NCI-H2171 (cell line): Measurements from ENCODE around the gene RAD23A.
A peak's percentile ranks its signal among the peaks of the same experiment; 100 is the strongest.
"Not testable (repeated sequence)": the region's sequence is repeated elsewhere in the genome, so short reads cannot be mapped to it uniquely, and the experiment has no call there.

Experiments
- DNase-seq: peaks from one replicate; lab custom pipeline; 2025; lab: John Stamatoyannopoulos, UW

RAD23A gene

DNA sequence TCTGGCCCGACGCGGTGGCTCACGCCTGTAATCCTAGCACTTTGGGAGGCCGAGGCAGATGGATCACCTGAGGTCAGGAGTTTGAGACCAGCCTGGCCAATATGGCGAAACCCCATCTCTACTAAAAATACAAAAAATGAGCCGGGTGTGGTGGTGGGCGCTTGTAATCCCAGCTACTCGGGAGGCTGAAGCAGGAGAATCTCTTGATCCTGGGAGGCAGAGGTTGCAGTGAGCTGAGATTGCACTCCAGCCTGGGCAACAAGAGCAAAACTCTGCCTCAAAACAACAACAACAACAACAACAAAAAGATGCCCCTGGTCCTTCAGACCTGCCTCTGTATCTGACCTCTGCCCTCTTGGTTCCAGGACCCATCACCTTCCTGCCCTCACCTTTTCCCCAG, 9.9 kb downstream of the RAD23A start:
- not testable (repeated sequence) for DNase-seq

DNA sequence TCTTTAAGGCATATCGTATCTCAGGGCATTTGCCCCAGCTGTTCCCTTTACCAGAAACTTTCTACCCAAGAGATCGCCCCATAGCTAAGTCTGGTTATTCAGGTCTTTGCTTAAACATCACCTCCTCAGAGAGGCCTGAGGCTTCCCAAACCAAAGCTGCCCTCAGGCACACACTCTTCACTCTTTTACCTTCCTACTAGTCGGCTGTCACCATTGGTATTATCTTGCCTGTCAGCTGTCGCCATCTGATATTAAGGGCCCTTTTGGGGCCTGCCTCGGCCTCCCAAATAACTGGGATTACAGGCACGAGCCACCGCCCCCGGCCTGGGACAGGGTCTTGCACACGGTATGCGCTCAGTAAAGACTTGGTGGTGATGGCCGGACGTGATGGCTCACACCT, 10.3 kb downstream of the RAD23A start:
- no peak for DNase-seq

DNA sequence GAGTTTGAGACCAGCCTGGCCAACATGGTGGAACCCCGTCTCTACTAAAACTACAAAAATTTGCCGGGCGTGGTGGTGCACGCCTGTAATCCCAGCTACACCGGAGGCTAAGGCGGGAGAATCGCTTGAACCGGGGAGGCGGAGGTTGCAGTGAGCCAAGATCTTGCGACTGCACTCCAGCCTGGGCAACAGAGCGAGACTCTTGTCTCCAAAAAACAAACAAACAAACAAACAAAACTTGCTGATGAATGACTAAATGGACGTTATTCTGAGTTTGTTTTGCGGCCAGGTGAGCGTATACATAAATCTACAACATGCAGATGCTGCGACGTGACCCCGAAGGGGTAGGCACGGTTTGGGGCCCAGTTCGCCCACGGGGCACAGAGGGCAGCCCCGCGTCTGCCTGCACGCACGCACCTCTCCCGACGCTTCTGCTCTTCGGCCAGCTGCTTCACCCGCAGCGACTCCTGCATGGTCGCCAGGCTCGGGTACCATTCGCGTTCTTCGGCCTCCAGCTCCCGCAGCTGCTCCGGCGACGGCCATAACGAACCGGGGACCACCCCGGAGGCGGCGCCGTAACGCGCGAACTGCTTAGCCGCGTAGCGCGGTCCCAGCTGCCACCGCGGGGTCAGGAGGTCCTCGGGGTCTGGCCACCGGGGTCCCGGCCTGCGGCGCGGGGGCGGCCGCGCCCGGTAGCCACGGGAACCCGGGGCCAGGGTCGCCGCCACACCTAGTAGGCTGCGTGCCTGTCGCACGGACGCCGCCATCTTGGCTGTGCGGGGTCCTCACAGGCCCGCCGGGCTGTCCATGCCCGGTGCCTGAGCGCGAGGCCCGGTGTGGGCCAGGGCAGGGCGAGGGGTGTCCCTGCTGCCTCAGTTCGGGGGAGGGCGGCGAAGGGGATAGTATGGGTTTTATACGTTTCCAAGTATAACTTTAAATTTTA, 11.1 kb downstream of the RAD23A start, which contains the start of gene GADD45GIP1:
Gene GADD45GIP1, minus strand, starts transcription at position 778 of the 943 bp plus-strand sequence. Its CDS starts 11 bp downstream, at position 767.
- DNase-seq, result peak; percentile 81

DNA sequence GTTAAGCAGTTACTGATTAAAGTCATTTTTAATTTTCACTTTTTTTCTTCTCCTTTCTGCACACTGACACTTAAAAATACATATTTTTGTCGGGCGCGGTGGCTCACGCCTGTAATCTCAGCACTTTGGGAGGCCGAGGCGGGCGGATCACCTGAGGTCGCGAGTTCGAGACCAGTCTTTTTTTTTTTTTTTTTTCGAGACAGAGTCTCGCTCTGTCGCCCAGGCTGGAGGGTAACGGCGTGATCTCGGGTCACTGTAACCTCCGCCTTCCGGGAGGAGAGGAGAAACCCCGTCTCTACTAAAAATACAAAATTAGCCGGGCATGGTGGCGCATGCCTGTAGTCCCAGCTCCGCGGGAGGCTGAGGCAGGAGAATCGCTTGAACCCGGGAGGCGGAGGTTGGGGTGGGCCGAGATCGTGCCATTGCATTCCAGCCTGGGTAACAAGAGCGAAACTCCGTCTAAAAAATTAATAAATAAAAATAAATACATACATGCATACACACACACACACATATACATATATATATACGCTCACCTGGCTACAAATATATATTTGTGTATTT, 11.8 kb downstream of the RAD23A start:
- not testable (repeated sequence) for DNase-seq

DNA sequence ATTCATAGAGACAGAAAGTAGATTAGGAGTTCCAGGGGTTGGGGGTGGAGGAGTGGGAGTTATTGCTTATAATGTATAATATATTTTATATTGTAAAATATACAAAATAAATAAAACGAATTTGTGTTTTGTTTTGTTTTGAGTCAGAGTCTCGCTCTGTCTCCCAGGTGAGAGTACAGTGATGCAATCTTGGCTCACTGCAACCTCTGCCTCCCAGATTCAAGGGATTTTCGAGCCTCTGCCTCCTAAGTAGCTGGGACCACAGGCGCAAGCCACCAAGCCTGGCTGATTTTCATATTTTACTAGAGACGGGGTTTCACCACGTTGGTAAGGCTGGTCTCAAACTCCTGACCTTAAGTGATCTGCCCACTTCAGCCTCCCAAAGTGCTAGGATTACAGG, 13.8 kb downstream of the RAD23A start:
- no peak for DNase-seq

DNA sequence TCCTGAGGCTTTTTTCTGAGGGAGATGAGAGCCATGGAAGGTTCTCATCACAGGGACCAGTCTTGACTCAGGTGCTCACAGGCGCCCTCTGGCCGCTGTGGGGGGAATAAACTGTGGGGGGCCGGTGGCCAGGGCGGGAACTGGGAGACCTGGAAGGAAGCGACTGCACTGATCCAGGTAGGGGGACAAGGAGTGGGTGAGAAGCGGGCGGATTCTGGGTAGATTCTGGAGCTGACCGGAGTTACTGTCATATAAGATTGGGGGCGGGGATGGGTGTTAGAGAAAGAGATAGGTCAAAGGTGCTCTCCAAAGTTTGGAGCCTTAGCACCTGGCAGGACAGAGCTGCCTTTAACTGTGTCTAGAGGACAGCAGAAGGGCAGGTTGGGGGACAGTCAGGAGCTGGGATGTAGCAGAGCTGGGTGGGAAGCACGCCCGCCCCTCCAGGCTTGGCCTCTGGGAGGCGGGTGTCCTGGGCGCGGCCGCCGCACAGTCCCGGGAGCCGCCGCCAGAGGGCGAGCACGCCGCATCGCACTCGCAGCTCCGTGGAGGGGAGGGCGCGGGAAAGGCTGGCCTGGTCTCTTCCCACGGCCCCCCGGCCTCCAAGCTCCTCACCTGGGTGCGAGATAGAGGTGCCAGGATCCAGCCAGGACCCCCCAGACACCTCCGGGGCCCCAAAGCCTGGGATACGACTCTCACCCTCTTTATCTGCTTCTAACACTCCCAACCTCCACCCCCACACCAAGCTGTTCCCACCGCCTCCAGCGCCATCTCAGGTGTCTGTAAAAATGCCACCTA, 19.6 kb downstream of the RAD23A start:
- peak; percentile 70 for DNase-seq

DNA sequence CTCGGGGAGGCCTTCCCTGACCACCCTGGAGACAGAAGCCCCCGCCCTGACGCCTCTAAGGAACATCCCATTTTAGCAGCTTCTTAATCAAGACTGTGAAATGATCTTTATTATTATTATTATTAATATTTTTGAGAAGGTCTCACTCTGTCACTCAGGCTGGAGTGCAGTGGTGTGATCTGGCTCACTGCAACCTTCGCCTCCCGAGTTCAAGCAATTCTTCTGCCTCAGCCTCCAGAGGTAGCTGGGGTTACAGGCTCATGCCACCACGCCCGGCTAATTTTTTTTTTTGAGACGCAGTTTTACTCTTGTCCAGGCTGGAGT, 20.1 kb downstream of the RAD23A start:
- DNase-seq, result no peak

DNA sequence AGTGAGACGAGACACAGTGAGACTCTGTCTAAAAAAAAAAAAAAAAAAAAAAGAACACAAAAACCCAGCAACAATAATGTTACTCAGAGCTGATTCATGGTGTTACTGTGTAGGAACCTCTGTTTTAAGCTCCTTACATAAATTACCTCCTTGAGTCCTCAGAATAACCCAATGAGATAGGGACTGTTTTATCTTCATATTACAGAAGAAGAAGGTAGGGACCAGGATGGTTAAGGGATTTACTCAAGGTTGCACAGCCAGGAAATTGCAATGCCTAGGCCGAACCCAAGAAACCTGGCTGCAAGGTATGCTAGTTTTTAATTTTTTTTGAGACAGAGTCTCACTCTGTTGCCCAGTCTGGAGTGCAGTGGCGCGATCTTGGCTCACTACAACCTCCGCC, 22.2 kb downstream of the RAD23A start:
- DNase-seq, result no peak

DNA sequence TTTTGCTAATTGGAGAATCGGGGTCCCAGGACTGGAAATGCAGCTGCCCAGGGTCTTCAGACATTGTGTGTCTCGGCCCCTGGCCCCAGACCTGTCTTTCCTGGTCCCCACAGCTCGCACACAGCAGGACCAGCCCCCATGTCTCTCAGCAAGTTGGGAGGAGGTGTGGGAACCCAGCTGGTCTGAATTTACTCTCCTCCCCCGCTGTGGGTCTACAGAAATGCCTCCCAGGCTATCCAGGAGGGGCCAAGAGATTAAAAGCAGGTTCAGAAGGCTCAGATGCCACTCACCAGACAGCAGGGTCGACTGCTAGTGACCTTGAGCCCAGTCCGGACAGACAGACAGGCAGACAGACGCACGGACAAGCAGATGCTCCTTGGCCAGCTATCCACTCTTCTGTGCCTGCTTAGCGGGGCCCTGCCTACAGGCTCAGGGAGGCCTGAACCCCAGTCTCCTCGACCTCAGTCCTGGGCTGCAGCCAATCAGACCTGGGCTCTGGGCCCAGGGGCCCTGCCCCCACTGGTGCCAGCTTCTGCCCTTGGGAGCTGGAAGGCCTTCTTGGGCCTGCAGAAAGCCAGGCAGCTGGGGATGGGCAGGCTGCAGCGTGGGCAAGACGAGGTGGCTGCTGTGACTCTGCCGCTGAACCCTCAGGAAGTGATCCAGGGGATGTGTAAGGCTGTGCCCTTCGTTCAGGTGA, 23.8 kb downstream of the RAD23A start, which contains the start of gene DAND5:
Gene DAND5, plus strand, starts transcription at position 285 of the 697 bp plus-strand sequence. Its CDS starts 85 bp downstream, at position 370.
- DNase-seq, result no peak

DNA sequence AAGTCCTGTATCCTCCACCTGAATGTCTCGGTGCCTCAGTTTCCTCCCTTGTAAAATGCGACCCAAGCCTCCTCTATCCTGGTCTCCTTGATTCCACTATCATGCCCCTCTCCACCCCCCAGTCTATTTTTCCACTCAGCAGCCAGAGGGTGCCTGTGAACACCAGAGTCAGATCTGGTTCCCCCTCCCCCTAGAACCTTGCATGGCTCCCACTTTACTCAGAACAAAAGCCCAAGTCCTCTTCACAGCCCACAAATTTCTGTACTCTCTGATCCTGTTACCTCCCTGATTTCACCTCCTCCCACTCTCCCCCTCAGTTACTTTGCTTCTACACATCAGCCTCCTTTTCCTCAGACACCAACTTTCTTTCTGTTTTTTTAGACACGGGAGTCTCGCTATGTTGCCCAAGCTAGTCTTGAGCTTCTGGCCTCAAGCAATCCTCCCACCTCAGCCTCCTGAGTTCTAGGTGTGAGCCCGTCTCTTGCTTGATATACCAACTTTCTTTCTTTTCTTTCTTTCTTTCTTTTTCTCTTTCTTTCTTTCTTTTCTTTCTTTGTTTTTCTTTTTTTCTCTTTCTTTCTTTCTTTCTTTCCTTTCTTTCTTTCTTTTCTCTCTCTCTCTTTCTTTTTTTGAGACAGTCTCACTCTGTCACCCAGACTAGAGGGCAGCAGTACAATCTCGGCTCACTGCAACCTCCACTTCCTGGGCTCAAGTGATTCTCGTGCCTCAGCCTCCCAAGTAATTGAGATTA, 24.6 kb downstream of the RAD23A start:
- DNase-seq, result no peak

DNA sequence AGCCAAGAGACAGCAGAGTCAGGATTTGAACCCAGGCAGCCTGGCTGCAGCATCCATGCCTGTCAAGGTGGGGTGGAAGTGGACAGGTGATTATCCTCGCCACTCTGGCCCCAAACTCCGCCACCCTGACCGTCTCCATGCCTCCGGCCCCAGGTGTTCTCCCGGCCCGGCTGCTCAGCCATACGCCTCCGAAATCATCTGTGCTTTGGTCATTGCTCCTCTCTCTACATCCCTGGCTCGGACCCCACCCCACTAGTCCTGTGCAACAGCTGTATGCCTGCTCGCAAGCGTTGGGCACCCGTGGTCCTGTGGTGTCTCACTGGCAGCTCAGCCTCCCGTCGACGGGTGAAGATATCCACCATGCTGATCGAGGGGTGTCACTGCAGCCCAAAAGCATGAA, 27.6 kb downstream of the RAD23A start:
- DNase-seq, result no peak

DNA sequence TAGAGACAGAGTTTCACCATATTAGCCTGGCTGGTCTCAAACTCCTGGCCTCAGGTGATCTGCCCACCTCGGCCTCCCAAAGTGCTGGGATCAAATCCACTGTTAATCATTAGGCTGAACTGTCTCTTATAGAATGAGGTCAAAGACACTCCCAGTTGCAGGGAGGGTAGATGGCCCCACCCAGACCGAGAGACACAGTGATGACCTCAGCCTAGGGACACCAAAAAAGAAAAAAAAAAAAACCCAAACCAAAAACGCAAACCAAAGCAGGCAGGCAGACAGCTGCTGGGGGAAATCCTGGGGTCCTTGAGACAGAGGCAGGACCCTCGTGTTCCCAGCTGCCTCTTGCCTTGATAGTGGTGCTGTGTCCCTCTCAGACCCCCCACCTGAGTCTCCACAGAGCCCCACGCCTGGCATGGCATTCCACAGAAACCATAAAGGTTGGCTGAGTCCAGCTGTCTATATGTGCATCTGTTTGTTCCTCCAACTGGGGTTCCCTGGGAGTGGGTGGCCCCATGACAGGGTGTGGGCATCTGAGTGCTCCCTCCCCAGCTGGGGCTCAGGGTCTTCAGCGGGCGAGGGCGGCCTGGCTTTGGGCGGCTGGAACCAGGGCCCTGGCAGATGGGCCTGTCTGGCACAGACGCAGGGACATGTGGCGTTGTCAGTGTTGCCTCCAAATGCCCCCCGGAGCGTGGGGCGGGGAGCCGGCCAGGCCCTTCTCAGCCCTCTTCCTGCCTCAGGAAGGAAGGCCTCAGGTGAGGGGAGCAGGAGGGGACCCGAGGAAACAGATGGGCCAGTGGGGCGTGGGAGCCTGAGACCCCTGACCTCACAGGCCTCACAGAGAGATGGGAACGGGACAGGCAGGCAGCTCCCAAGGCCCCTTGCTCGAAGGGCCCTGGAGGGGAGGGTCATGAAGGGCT, 28.9 kb downstream of the RAD23A start:
- peak; percentile 84 for DNase-seq

DNA sequence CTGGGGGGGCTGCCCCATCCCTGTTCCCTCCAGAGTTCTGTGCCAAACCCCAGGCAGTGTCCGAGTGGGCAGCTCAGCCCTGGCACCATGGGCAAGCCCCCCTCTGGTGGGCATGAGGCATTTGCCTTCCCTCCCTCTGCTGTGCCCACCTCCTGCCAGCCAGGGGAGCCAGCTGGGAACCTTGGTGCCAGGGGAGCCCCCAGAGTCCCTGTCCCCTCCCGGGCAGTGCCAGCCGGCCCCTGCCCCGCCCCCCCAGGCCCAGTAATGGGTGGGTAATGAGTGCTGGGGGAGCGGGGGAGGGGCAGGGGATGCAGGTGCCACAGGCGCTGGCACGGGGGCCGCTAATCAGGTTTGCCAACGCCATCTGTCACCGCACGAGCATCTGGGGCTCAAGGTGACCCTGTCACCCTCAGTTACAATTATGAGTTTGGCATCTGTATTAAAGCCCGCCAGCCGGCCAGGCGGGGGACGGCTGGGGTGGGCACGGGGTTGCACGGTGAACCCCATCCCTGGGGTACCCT, 29.6 kb downstream of the RAD23A start:
- DNase-seq, result peak; percentile 88

DNA sequence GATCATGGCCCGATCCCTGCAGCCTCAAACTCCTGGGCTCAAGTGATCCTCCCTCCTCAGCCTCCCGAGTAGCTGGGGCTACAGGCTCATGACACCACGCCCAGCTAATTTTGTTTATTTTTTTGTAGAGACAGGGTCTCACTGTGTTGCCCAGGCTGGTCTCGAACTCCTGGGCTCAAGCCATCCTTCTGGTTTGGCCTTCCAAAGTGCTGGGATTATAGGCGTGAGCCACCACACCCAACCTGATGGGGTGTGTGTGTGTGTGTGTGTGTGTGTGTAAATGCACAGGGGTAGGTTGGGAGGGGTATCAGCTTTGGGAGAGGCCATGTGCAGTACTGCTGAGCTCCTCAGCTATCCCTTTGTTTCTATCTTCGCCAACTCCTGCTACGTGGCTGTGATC, 30.4 kb downstream of the RAD23A start:
- DNase-seq, result not testable (repeated sequence)

DNA sequence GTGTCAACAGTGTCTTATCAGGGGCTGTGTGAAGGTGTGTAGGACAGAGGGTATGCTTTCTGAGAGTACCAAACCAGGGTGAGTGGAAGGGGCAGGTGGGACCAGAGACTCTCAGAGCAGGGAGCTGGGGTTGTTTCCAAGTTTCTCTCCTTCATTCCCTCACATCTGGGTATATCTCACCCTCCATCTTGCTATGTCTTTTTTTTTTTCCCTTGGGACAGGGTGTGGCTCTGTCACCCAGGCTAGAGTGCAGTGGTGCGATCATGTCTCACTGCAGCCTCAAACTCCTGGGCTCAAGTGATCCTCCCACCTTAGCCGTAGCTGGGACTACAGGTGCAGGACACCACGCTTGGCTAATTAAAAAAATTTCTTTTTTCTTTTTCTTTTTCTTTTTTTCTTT, 34.3 kb downstream of the RAD23A start:
- no peak for DNase-seq

DNA sequence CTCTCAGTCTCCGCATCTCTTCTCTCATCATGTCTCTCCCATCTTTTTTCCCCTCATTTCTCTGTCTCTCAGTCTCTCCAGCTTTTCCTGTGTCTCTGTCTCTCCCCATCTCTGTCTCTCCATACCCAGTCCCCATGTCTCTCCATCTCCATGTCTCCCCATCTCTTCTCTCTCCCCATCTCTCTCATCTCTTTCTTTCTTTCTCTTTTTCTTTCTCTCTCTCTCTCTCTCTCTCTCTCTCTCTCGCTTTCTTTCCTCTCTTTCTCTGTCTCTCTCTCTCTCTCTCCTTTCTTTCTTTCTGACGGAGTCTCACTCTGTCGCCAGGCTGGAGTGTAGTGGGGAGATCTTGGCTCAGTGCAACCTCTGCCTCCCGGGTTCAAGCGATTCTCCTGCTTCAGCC, 37.0 kb downstream of the RAD23A start:
- DNase-seq, result no peak

DNA sequence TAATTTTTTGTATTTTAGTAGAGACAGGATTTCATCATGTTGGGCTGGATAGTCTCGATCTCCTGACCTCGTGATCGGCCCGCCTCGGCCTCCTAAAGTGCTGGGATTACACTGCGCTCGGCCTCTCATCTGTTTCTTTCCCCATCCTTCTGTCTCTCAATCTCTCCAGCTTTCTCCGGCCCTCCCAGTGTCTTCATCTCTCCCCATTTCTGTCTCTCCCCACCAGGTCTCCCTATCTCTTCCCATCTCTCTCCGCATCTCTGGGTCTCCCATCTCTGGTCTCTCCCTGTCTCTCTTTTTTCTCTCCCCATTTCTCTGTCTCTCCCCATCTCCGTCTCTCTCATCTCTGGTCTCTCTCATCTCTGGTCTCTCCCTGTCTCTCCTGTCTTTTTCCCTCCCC, 37.4 kb downstream of the RAD23A start:
- no peak for DNase-seq

DNA sequence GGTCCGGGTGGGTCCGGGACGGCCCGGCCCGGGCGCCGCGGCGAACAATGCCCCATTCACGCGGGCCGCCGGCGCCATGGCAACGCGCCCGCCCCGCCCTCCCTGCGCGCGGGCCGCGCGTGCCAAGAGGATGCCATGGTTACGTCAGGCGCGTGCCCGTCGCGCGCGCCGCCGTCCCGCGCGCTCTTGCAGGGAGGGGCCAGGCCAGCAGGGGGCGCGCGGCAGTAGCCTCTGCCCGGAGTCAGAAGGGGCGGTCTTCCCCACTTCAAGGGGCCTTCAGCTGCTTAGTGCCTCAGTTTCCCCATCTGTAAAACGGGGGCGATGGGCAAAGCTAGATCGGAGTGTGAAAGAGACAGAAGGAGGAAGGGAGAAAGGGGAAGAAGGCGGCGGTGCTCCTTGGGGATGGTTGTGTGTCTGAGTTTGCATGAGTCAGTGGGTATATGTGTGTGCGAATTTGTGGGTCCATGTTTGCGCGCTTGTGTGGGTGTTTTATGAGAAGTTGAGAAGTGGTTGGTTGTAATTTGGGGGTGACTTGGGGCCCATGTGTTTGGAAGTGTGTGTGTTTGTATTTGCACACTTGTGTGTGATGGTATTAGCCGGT, 38.0 kb downstream of the RAD23A start:
- peak; percentile 73 for DNase-seq

DNA sequence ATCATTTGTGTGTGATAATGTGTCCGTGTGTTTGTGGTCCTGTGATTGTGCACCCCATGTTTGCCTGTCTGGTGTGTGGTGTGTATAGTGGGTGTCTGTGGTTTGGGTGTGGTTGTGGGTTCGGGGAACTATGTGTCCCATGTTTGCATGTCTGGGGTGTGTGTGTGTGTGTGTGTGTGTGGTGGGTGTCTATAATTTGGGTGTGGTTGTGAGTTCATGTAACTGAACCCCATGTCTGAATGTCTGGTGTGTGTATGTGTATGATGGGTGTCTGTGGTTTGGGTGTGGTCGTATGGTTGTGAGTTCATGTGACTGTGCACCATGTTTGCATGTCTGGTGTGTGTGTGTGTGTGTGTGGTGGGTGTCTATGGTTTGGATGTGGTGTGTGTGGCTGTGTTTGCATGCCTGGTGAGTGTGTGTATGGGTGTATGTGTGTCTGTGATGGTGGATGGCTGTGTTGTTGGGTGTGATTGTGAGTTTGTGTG, 38.5 kb downstream of the RAD23A start:
- no peak for DNase-seq
